LNCAP (cell line): ENCODE measurements around the gene NTNG2.

Experiments used
- TF ChIP-seq, protein P1 (sequence below): fragments of 450-650 bp; IDR thresholded peaks from 2 replicates; pipeline ENCODE4 v1.5.1; 2017; ENCODE audit warnings: mild to moderate bottlenecking

NTNG2 gene

DNA sequence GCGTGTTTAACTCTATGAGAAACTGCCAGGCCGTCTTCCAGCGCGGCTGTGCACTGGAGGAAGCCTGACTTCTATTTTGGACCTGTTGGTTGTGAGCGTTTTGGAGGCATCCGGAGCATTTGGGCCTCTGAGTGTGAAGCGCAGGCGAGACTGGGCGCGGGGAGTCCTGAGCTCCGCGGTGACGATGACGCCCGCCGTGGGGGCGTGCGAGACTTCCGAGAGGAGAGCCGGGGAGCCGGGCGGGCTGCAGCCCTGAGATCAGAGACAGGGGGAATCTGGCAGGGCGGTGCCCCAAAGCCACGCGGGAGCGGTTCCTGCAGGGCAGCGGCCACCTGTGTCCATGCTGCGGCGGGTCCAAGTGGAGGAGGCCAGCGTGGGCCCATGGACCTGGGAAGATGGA is 47.4 kb downstream of the NTNG2 start:
- TF ChIP-seq, protein P1, sequence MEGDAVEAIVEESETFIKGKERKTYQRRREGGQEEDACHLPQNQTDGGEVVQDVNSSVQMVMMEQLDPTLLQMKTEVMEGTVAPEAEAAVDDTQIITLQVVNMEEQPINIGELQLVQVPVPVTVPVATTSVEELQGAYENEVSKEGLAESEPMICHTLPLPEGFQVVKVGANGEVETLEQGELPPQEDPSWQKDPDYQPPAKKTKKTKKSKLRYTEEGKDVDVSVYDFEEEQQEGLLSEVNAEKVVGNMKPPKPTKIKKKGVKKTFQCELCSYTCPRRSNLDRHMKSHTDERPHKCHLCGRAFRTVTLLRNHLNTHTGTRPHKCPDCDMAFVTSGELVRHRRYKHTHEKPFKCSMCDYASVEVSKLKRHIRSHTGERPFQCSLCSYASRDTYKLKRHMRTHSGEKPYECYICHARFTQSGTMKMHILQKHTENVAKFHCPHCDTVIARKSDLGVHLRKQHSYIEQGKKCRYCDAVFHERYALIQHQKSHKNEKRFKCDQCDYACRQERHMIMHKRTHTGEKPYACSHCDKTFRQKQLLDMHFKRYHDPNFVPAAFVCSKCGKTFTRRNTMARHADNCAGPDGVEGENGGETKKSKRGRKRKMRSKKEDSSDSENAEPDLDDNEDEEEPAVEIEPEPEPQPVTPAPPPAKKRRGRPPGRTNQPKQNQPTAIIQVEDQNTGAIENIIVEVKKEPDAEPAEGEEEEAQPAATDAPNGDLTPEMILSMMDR = no peak

- TF ChIP-seq, protein P1 = no peak
Measured at GRCh38 chr9:132210472-132211145, 48.8 kb downstream of the NTNG2 start.

- TF ChIP-seq, protein P1 = no peak
Measured at GRCh38 chr9:132211570-132211969, 49.7 kb downstream of the NTNG2 start.

- TF ChIP-seq, protein P1 = no peak
Measured at GRCh38 chr9:132214027-132214622, 52.3 kb downstream of the NTNG2 start.

GRCh38 chr9:132216861-132217619 is 55.2 kb downstream of the NTNG2 start:
- TF ChIP-seq, protein P1 = no peak

- TF ChIP-seq, protein P1 = no peak
Measured at GRCh38 chr9:132218208-132218607, 56.4 kb downstream of the NTNG2 start.

GRCh38 chr9:132221941-132222340 is 60.1 kb downstream of the NTNG2 start:
- TF ChIP-seq, protein P1 = no peak
